Measurements from ENCODE around the gene TMEM175.

TMEM175 gene

GRCh38 chr4:886244-886643, 46.0 kb upstream of the TMEM175 start:
- no peak for DNase-seq (ENCODE audit: low read depth)
- H3K4me3 ChIP-seq (ENCODE audit: low read depth, low read length): no peak overlapping the region
- TF ChIP-seq MYC (IDR thresholded peaks at IDR 0.05; ENCODE audit: low read depth, low read length) (no peak), CTCF (IDR thresholded peaks at IDR 0.05; ENCODE audit: low read depth, low read length) (no peak), POLR2A (IDR thresholded peaks at IDR 0.05; ENCODE audit: extremely low read depth, insufficient read length) (no peak)
- TF ChIP-seq, protein P1, sequence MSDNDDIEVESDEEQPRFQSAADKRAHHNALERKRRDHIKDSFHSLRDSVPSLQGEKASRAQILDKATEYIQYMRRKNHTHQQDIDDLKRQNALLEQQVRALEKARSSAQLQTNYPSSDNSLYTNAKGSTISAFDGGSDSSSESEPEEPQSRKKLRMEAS (IDR thresholded peaks at IDR 0.05; ENCODE audit: low read depth, low read length): no peak

DNA sequence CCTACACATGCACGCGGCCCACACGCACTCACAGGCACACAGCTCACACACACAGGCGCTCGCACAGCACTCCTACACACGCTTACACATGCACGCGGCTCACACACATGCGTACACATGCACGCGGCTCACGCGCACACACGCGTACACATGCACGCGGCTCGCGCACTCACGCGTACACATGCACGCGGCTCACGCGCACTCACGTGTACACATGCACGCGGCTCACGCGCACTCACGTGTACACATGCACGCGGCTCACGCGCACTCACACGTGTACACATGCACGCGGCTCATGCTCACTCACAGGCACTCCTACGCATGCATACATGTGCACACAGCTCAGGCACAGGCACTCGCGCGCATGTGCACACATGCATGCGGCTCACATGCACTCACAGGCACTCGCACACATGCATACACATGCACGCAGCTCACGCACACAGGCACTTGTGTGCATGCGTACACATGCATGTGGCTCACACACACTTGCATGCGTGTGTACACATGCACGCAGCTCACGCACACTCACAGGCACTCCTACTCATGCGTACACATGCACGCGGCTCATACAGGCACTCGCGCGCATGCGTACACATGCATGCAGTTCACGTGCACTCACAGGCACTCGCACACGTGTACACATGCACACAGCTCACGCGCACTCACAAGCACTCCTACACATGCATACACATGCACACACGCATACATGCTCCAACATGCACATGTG, 45.1 kb upstream of the TMEM175 start:
- TF ChIP-seq POLR2A (IDR thresholded peaks at IDR 0.05; ENCODE audit: extremely low read depth, insufficient read length) (no peak), MYC (IDR thresholded peaks at IDR 0.05; ENCODE audit: low read depth, low read length) (no peak), CTCF (IDR thresholded peaks at IDR 0.05; ENCODE audit: low read depth, low read length) (no peak)
- TF ChIP-seq, protein P1 (IDR thresholded peaks at IDR 0.05; ENCODE audit: low read depth, low read length): no peak; the same call in 1 of the 2 replicates
- no peak for DNase-seq (ENCODE audit: low read depth)

DNA sequence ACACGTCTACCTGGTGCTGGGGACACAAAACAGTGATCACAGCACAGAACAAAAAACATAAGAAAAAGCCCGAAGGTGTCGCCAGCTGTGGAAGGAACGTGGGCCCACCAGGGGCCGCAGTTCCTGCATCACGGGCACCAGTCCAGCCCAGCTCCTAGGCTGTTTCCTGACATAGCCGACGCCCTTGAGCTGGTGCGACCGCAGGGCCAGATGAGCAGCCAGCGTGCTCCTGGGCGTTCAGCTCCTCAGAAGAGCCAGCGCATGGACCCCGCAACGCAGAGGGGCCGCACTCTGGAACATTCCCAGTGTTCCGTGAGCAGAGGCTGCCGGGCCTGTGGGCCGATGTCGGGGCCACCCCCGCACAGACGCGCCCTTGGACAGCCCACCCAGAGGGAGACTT, 44.2 kb upstream of the TMEM175 start:
- DNase-seq (ENCODE audit: low read depth): no peak
- TF ChIP-seq, protein P1 (IDR thresholded peaks at IDR 0.05; ENCODE audit: low read depth, low read length): no peak
- no peak for TF ChIP-seq MYC (IDR thresholded peaks at IDR 0.05; ENCODE audit: low read depth, low read length)
- no peak for TF ChIP-seq POLR2A (IDR thresholded peaks at IDR 0.05; ENCODE audit: extremely low read depth, insufficient read length)
- TF ChIP-seq CTCF (IDR thresholded peaks at IDR 0.05; ENCODE audit: low read depth, low read length): no peak

More for the DNA sequence above, 45.1 kb upstream of the TMEM175 start:
- H3K4me3 ChIP-seq (ENCODE audit: low read depth, low read length): no peak overlapping the region

DNA sequence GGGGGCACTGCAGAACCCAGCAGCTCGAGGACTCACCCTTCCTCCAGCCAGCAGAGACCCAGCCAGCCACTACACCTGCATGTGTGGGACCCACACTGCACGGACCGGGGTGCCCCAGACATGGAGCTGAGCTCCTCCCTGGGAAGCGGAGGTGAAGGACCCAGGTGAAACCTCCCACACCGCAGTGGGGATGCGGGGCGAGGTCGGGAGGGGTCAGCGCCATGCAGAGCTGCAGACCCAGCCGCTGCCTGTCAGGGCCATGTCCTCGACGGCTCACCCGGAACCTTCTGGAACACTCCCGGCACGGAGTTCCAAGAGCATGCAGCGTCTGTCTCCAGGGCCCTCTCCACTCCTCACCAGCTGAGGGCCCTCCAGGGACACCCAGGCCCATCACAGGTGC, 42.7 kb upstream of the TMEM175 start:
- TF ChIP-seq MYC (IDR thresholded peaks at IDR 0.05; ENCODE audit: low read depth, low read length) (no peak), POLR2A (IDR thresholded peaks at IDR 0.05; ENCODE audit: extremely low read depth, insufficient read length) (no peak), CTCF (IDR thresholded peaks at IDR 0.05; ENCODE audit: low read depth, low read length) (no peak)
- TF ChIP-seq, protein P1 (IDR thresholded peaks at IDR 0.05; ENCODE audit: low read depth, low read length): no peak
- DNase-seq (ENCODE audit: low read depth): no peak

More for the DNA sequence above, 44.2 kb upstream of the TMEM175 start:
- H3K4me3 ChIP-seq (ENCODE audit: low read depth, low read length): no peak overlapping the region

GRCh38 chr4:890036-890695, 42.1 kb upstream of the TMEM175 start:
- no peak for TF ChIP-seq POLR2A (IDR thresholded peaks at IDR 0.05; ENCODE audit: extremely low read depth, insufficient read length)
- no peak overlapping the region for H3K4me3 ChIP-seq (ENCODE audit: low read depth, low read length)
- DNase-seq (ENCODE audit: low read depth): no peak

More for the DNA sequence above, 42.7 kb upstream of the TMEM175 start:
- no peak overlapping the region for H3K4me3 ChIP-seq (ENCODE audit: low read depth, low read length)

DNA sequence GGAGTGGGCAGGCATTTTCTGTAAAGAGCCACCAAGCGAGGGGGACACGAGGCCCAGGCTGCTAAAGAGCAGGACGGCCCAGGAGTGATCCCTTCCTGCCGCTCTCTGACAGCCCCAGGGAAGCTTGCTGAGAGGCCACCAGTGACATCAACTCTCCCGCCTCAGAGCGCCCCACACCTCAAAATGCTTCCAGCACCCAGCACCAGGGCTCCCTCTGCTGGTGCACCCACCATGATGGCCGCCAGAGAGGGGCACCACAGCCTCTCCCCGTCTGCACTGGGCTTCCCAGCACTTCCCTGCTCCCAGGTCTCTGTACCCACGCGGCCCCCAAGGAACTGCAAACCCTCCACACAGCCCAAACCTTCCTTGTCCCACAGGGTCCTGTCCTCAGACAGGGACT, 40.5 kb upstream of the TMEM175 start:
- TF ChIP-seq CTCF (IDR thresholded peaks at IDR 0.05; ENCODE audit: low read depth, low read length): peak; percentile 34
- TF ChIP-seq MYC (IDR thresholded peaks at IDR 0.05; ENCODE audit: low read depth, low read length): no peak
- peak; percentile 52 for DNase-seq (ENCODE audit: low read depth)
- no peak overlapping the region for H3K4me3 ChIP-seq (ENCODE audit: low read depth, low read length)
